ENCODE measurements around the gene SPEG. TPM values are rescaled to one million over a fixed set of nuclear protein-coding genes. Genes with fewer than 3 reads are reported as not detected.

Gene SPEG
- total and polyA plus RNA-seq, 2 of the 13 experiments (the other 11 are each of a cell fraction or from before 2014, with no cell fraction given) = 0.18 to 0.24 TPM

- TF ChIP-seq IKZF5 (CRISPR knock-in tag; IDR thresholded peaks at IDR 0.05) (no peak), ZNF691 (CRISPR knock-in tag; IDR thresholded peaks at IDR 0.05; ENCODE audit: borderline replicate concordance, low read depth) (no peak), CTCF (CRISPR knock-in tag; IDR thresholded peaks at IDR 0.05) (0 out of 2 replicates have a peak, but pooled peaks have one; percentile 4), ZNF343 (CRISPR knock-in tag; IDR thresholded peaks at IDR 0.05) (no peak), RBM39 (IDR thresholded peaks at IDR 0.05; ENCODE audit: low read depth, low read length, poor library complexity, severe bottlenecking) (no peak), THYN1 (CRISPR knock-in tag; IDR thresholded peaks at IDR 0.05; ENCODE audit: borderline replicate concordance, low read depth) (no peak), POLR2G (IDR thresholded peaks at IDR 0.05; ENCODE audit: low read depth, low read length) (no peak), SRF (IDR thresholded peaks at IDR 0.05; ENCODE audit: low read depth, low read length) (no peak), U2AF2 (IDR thresholded peaks at IDR 0.05; ENCODE audit: low read depth, low read length) (no peak), BCLAF1 (IDR thresholded peaks at IDR 0.05) (no peak), TOE1 (CRISPR knock-in tag; IDR thresholded peaks at IDR 0.05) (no peak), IRX3 (CRISPR knock-in tag; IDR thresholded peaks at IDR 0.05; ENCODE audit: borderline replicate concordance, low read depth) (no peak), CREM (IDR thresholded peaks at IDR 0.05) (no peak), CREM (CRISPR knock-in tag; IDR thresholded peaks at IDR 0.05) (no peak), THAP8 (CRISPR knock-in tag; IDR thresholded peaks at IDR 0.05; ENCODE audit: borderline replicate concordance) (0 out of 2 replicates have a peak, but pooled peaks have one; percentile 31), ATF7-NPFF (CRISPR knock-in tag; IDR thresholded peaks at IDR 0.05; ENCODE audit: low read depth) (no peak), ZNF547 (CRISPR knock-in tag; IDR thresholded peaks at IDR 0.05) (no peak)
These were observed 49.1 kb downstream of the SPEG start (continued) for GRCh38 chr2:219483451-219484342.
